ENCODE measurements around the gene TMEM212.

Gene TMEM212

GRCh38 chr3:171802590-171802956 lies 40.6 kb upstream of the TMEM212 start:
- TF ChIP-seq CTCF (IDR thresholded peaks at IDR 0.05; ENCODE audit: borderline replicate concordance, insufficient read depth, low read depth, low read length): no peak
- no peak overlapping the region for H3K4me3 ChIP-seq (ENCODE audit: low read depth, low read length)

- H3K4me3 ChIP-seq (ENCODE audit: low read depth, low read length): no peak overlapping the region
- TF ChIP-seq CTCF (IDR thresholded peaks at IDR 0.05; ENCODE audit: borderline replicate concordance, insufficient read depth, low read depth, low read length): no peak
Observed at GRCh38 chr3:171803044-171803443, 40.1 kb upstream of the TMEM212 start.

- TF ChIP-seq CTCF (IDR thresholded peaks at IDR 0.05; ENCODE audit: borderline replicate concordance, insufficient read depth, low read depth, low read length): no peak
Observed at GRCh38 chr3:171804618-171805389, 38.3 kb upstream of the TMEM212 start.

GRCh38 chr3:171805687-171806086 lies 37.5 kb upstream of the TMEM212 start:
- H3K4me3 ChIP-seq (ENCODE audit: low read depth, low read length): no peak overlapping the region
- TF ChIP-seq CTCF (IDR thresholded peaks at IDR 0.05; ENCODE audit: borderline replicate concordance, insufficient read depth, low read depth, low read length): no peak

More at GRCh38 chr3:171804618-171805389, 38.3 kb upstream of the TMEM212 start:
- no peak overlapping the region for H3K4me3 ChIP-seq (ENCODE audit: low read depth, low read length)

- H3K4me3 ChIP-seq (ENCODE audit: low read depth, low read length): no peak overlapping the region
- TF ChIP-seq CTCF (IDR thresholded peaks at IDR 0.05; ENCODE audit: borderline replicate concordance, insufficient read depth, low read depth, low read length): no peak
Observed at GRCh38 chr3:171806200-171807128, 36.7 kb upstream of the TMEM212 start.

GRCh38 chr3:171807129-171807675 lies 35.9 kb upstream of the TMEM212 start:
- H3K4me3 ChIP-seq (ENCODE audit: low read depth, low read length): no peak overlapping the region
- TF ChIP-seq CTCF (IDR thresholded peaks at IDR 0.05; ENCODE audit: borderline replicate concordance, insufficient read depth, low read depth, low read length): no peak

Measured in GM12875 (cell line).